Coronary artery (tissue), 2 donors: ENCODE results near the gene SUCLA2.
A peak's percentile ranks its signal among the peaks of the same experiment; 100 is the strongest.
"Not testable (repeated sequence)": the region's sequence is repeated elsewhere in the genome, so short reads cannot be mapped to it uniquely, and the experiment has no call there.

Experiments used
- DNase-seq: peaks from one replicate; pipeline ENCODE4 v3.0.0-alpha.2; 2017; ENCODE audit warnings: low spot score
- H3K27ac ChIP-seq, 2 donors: fragments of 200-600 bp; sonication (generic); one replicate each; pipeline ENCODE4 v1.5.1; 2016 to 2019
- H3K4me3 ChIP-seq: fragments of 200-600 bp; sonication (generic); 2 replicates; pipeline ENCODE4 v1.5.1; 2016; ENCODE audit warnings: mild to moderate bottlenecking, moderate library complexity
- CTCF ChIP-seq: fragments of 200-600 bp; sonication (generic); IDR thresholded peaks from one replicate; pipeline ENCODE4 v1.5.1; 2019; ENCODE audit warnings: antibody characterized with exemption

Gene SUCLA2

DNA sequence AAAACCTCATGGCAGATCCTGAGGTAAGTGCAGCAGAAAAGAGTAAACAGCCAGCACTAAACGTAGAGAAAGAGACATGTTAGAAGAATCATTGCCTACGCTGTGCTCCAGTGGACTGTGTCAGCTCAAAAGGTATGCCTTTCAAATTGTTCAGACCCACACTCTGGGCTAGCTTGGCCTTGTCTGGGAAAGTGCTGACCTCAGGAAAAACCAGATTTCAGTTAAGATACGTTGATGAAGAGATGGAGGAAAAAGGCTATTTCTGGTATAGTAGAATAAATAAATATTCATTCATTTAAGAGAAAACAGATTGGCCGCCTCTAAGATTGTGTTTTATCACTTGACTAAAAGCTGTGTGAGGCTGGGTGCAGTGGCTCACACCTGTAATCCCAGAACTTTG is 9.6 kb upstream of the SUCLA2 start:
- Histone ChIP-seq H3K4me3 (no peak overlapping the region), H3K27ac (no peak overlapping the region)
- TF ChIP-seq CTCF, result no peak
- no peak for DNase-seq

GRCh38 chr13:48009284-48009683 is 8.2 kb upstream of the SUCLA2 start:
- DNase-seq, result no peak
- TF ChIP-seq CTCF, result no peak

DNA sequence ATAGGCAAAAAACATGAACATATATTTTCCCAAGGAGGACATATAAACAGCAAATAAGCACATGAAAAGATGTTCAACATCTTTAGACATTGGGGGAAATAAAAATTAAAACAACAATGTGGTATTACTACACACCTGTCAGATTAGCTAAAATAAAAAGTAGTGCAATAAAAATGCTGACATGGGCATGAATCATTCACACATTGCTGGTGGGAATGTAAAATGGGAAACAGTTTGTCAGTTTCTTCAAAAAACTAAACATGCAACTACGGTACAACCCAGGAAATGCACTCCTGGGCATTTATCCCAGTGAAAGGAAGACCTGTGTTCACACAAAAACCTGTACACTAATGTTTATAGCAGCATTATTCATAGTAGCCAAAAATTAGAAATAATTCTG is 5.3 kb upstream of the SUCLA2 start:
- H3K4me3 ChIP-seq, result no peak overlapping the region
- TF ChIP-seq CTCF, result no peak
- no peak overlapping the region for H3K27ac ChIP-seq
- no peak for DNase-seq

More at GRCh38 chr13:48009284-48009683, 8.2 kb upstream of the SUCLA2 start:
- H3K4me3 ChIP-seq, result no peak overlapping the region
- H3K27ac ChIP-seq, result no peak overlapping the region

- Histone ChIP-seq H3K4me3 (no peak overlapping the region), H3K27ac (no peak overlapping the region)
- TF ChIP-seq CTCF, result no peak
- no peak for DNase-seq
These were observed 3.1 kb upstream of the SUCLA2 start for GRCh38 chr13:48004201-48004600.

DNA sequence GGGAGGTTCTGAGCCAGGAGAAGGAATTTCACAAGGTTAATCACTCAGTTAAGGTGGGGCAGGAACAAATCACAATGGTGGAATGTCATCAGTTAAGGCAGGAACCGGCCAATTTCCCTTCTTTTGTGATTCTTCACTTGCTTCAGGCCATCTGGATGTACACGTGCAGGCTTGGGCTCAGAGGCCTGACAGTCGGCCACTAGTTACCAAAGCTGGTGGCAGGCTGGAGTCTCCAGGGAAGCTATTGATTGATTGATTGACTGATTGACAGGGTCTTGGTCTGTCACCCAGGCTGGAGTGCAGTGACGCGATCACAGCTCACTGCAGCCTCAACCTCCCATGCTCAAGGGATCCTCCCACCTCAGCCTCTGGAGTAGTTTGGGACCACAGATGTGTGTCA is 926 bp upstream of the SUCLA2 start:
- DNase-seq, H3K27ac ChIP-seq: not testable (repeated sequence)
- H3K4me3 ChIP-seq, result peak overlapping the region; percentile 91

DNA sequence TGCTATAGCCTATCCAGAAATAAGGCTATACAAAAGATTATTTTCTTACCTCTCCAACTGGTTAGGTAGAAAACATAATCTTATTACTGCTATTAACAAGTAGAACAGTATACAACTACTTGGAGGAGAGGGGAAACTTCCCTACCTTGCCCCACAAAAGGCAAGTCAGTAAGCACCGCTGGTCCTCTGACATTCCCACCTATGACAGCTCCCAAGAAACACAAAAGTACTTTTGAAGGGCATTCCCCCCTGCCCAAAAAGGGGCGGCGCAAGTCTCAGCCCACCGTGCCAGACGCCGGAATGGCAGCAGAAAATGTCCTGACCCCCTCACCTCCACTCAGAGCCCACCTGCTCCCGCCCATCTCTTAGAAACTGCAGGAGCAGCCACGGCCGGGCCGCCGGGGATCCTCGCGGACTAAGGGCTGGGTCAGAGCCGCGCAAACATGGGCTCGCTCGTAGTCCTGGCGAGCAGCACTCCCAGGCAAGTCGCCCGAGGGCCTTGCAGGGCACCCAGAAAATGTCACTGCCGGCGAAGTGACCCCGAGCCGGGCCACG is 437 bp downstream of the SUCLA2 start:
- no peak for DNase-seq
- no peak for TF ChIP-seq CTCF
- peak overlapping the region; percentile 73 to 83 for H3K27ac ChIP-seq
- peak overlapping the region; percentile 91 for H3K4me3 ChIP-seq

- TF ChIP-seq CTCF, result no peak
- DNase-seq, result no peak
- Histone ChIP-seq H3K4me3 (peak overlapping the region; percentile 91), H3K27ac (no peak overlapping the region)
These were observed 1.1 kb downstream of the SUCLA2 start for GRCh38 chr13:47999973-48000372.

- H3K27ac ChIP-seq, result no peak overlapping the region
- DNase-seq, result no peak
- H3K4me3 ChIP-seq, result no peak overlapping the region
- TF ChIP-seq CTCF, result no peak
These were observed 3.7 kb downstream of the SUCLA2 start for GRCh38 chr13:47997384-47997783.
